Measurements from ENCODE around the gene CNTN5.

DNA sequence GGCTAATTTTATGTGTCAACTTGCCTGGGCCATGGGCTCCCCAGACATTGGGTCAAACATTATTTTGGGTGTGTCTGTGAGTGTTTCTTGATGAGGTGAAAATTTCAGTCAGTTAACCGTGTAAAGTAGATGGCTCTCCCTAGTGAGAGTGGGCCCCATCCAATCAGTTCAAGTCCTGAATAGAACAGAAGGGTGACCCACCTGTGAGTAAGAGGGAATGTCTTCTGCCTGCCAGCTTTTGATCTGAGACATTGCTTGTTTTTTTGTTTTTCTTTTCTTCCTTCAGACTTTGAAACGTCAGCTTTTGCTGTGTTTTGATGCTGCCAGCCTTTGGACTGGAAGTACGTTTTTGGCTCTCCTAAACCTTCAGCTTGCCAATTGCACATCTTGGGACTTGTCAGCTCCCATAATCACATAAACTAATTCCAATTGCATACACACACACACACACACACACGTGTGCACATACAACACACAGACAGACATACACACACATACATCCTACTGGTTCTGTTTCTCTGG lies 300.1 kb downstream of the CNTN5 start:
- TF ChIP-seq, protein P1, sequence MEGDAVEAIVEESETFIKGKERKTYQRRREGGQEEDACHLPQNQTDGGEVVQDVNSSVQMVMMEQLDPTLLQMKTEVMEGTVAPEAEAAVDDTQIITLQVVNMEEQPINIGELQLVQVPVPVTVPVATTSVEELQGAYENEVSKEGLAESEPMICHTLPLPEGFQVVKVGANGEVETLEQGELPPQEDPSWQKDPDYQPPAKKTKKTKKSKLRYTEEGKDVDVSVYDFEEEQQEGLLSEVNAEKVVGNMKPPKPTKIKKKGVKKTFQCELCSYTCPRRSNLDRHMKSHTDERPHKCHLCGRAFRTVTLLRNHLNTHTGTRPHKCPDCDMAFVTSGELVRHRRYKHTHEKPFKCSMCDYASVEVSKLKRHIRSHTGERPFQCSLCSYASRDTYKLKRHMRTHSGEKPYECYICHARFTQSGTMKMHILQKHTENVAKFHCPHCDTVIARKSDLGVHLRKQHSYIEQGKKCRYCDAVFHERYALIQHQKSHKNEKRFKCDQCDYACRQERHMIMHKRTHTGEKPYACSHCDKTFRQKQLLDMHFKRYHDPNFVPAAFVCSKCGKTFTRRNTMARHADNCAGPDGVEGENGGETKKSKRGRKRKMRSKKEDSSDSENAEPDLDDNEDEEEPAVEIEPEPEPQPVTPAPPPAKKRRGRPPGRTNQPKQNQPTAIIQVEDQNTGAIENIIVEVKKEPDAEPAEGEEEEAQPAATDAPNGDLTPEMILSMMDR (IDR thresholded peaks at IDR 0.05 in 4 of 5, conservative IDR thresholded peaks at IDR 0.05 in 1 of 5): no peak
- no peak for TF ChIP-seq POLR2A (IDR thresholded peaks at IDR 0.05)

Measured in gastrocnemius medialis (tissue), 4 donors.